Liver (tissue), 9 donors: ENCODE measurements around the gene EXD2. TPM values are rescaled to one million over a fixed set of nuclear protein-coding genes. Genes with fewer than 3 reads are reported as not detected.

Experiments used
- DNase-seq: peaks from one replicate; pipeline ENCODE4 v3.0.0-alpha.2; 2017; ENCODE audit warnings: low spot score
- H3K27ac ChIP-seq, 2 donors: one replicate each; pipeline ENCODE4 v1.7.0; 2013; ENCODE audit warnings: inconsistent platforms in 2 of 2, low read length in 2 of 2, control low read depth in 1 of 2, low read depth in 1 of 2, mild to moderate bottlenecking in 1 of 2
- H3K27me3 ChIP-seq, 4 donors: one replicate each; pipeline versions ENCODE4 v1.6.1 to v1.7.0; 2013; ENCODE audit warnings: low read length in 3 of 4, inconsistent platforms in 1 of 4, mild to moderate bottlenecking in 1 of 4, moderate library complexity in 1 of 4; ENCODE audit not compliant: control insufficient read depth in 4 of 4, insufficient read depth in 4 of 4
- H3K36me3 ChIP-seq, 4 donors: one replicate each; pipeline versions ENCODE4 v1.6.1 to v1.7.0; 2013; ENCODE audit warnings: low read length in 3 of 4, mild to moderate bottlenecking in 3 of 4, low read depth in 1 of 4, moderate library complexity in 1 of 4; ENCODE audit not compliant: control insufficient read depth in 4 of 4, insufficient read depth in 3 of 4
- H3K4me1 ChIP-seq, 4 donors: one replicate each; pipeline versions ENCODE4 v1.6.1 to v1.7.0; 2013; ENCODE audit warnings: low read length in 3 of 4, mild to moderate bottlenecking in 3 of 4, moderate library complexity in 1 of 4; ENCODE audit not compliant: control insufficient read depth in 4 of 4, insufficient read depth in 4 of 4
- H3K4me3 ChIP-seq, 3 donors: one replicate each; pipeline versions ENCODE4 v1.6.1 to v1.7.0; 2013; ENCODE audit warnings: low read length in 3 of 3, control low read depth in 1 of 3, low read depth in 1 of 3, mild to moderate bottlenecking in 1 of 3
- H3K9ac ChIP-seq, 2 donors: one replicate each; pipeline ENCODE4 v1.7.0; 2013; ENCODE audit warnings: low read length in 2 of 2, mild to moderate bottlenecking in 2 of 2, moderate library complexity in 2 of 2, control low read depth in 1 of 2, low read depth in 1 of 2
- H3K9me3 ChIP-seq, 4 donors: one replicate each; pipeline versions ENCODE4 v1.6.1 to v1.7.0; 2013; ENCODE audit warnings: low read length in 3 of 4; ENCODE audit not compliant: control insufficient read depth in 4 of 4
- ATF3 ChIP-seq: IDR thresholded peaks from 2 replicates; pipeline ENCODE4 v1.6.1; 2016; ENCODE audit warnings: antibody characterized with exemption
- CTCF ChIP-seq: fragments of 150-350 bp; IDR thresholded peaks from 2 replicates; pipeline ENCODE4 v1.5.1; 2017; ENCODE audit warnings: improper control_type of control experiment, low read depth, low read length; ENCODE audit not compliant: missing input control
- EGR1 ChIP-seq, 2 donors: IDR thresholded peaks; 2 replicates each; pipeline ENCODE4 v1.6.1; 2016 to 2018; ENCODE audit warnings: antibody characterized with exemption in 2 of 2, low read depth in 2 of 2
- FOXA1 ChIP-seq: IDR thresholded peaks from 2 replicates; pipeline ENCODE4 v1.6.1; 2016; ENCODE audit warnings: antibody characterized with exemption
- HNF4A ChIP-seq, 2 donors: conservative IDR thresholded peaks; 2 replicates each; pipeline ENCODE4 v1.6.1; 2016; ENCODE audit warnings: antibody characterized with exemption in 2 of 2, mild to moderate bottlenecking in 2 of 2
- HNF4G ChIP-seq: IDR thresholded peaks from 2 replicates; pipeline ENCODE4 v1.6.1; 2016; ENCODE audit warnings: antibody characterized with exemption
- JUND ChIP-seq, 2 donors: IDR thresholded peaks; 2 replicates each; pipeline ENCODE4 v1.6.1; 2016; ENCODE audit warnings: antibody characterized with exemption in 2 of 2
- MAX ChIP-seq: IDR thresholded peaks from 2 replicates; pipeline ENCODE4 v1.6.1; 2016; ENCODE audit warnings: antibody characterized with exemption
- NR2F2 ChIP-seq: IDR thresholded peaks from 2 replicates; pipeline ENCODE4 v1.6.1; 2016; ENCODE audit warnings: antibody characterized with exemption
- RAD21 ChIP-seq, 2 donors: IDR thresholded peaks; 2 replicates each; pipeline ENCODE4 v1.6.1; 2016; ENCODE audit warnings: antibody characterized with exemption in 2 of 2, mild to moderate bottlenecking in 2 of 2
- REST ChIP-seq: IDR thresholded peaks from 2 replicates; pipeline ENCODE4 v1.6.1; 2016; ENCODE audit warnings: antibody characterized with exemption, mild to moderate bottlenecking
- RXRA ChIP-seq, 2 donors: IDR thresholded peaks; 2 replicates each; pipeline ENCODE4 v1.6.1; 2017 to 2018; ENCODE audit warnings: antibody characterized with exemption in 2 of 2, mild to moderate bottlenecking in 1 of 2
- SP1 ChIP-seq: IDR thresholded peaks from 2 replicates; pipeline ENCODE4 v1.6.1; 2018; ENCODE audit warnings: antibody characterized with exemption, mild to moderate bottlenecking
- TAF1 ChIP-seq: conservative IDR thresholded peaks from 2 replicates; pipeline ENCODE4 v1.6.1; 2016; ENCODE audit warnings: antibody characterized with exemption, mild to moderate bottlenecking
- YY1 ChIP-seq: IDR thresholded peaks from 2 replicates; pipeline ENCODE4 v1.6.1; 2016; ENCODE audit warnings: antibody characterized with exemption, mild to moderate bottlenecking
- ZBTB33 ChIP-seq: IDR thresholded peaks from 2 replicates; pipeline ENCODE4 v1.6.1; 2016; ENCODE audit warnings: antibody characterized with exemption
- WGBS: extraction: QIAGEN DNeasy Blood & Tissue Kit; methylation state at CpG from one replicate; pipeline ENCODE4 v1.1.7; 2013; 5-methylcytosine and 5-hydroxymethylcytosine counted together
- polyA plus RNA-seq, 2 donors: library from polyadenylated mRNA; stranded (reverse) in 1 of 2; unstranded in 1 of 2; fragments of 200-250 nt in 1 of 2; fragments of >200 nt in 1 of 2; fragmentation: Nextera tagmentation in 1 of 2; extraction: Ambion mirVana in 1 of 2; gene quantifications; one replicate each; pipeline versions ENCODE4 v1.2.1 to v1.2.3, GENCODE V29; 2013 to 2015
- total RNA-seq, 2 donors: library from RNA; depleted of rRNA; stranded (reverse); fragments of >200 nt; gene quantifications; one replicate each; pipeline ENCODE4 v1.2.3, GENCODE V29; 2014
- donor health status: healthy.
- donor health status: healthy.
- donor health status: healthy.
- donor health status: healthy.
- donor health status: healthy.

Gene EXD2
- total and polyA plus RNA-seq, 4 donors = 4.7 to 8.8 (median 5.0) TPM

- TF ChIP-seq ATF3 = no peak
- no peak for TF ChIP-seq EGR1 (IDR thresholded peaks at IDR 0.05; ENCODE audit: low read depth in 2 of 2)
- no peak for TF ChIP-seq FOXA1
- TF ChIP-seq RXRA (IDR thresholded peaks at IDR 0.05) = peak; percentile 56 to 64
- no peak for TF ChIP-seq HNF4A (conservative IDR thresholded peaks at IDR 0.05)
Observed at GRCh38 chr14:69288011-69288771, 96.9 kb downstream of the EXD2 start (continued).

GRCh38 chr14:69288956-69289705, 97.8 kb downstream of the EXD2 start:
- no peaks in the 10 kb centered on the region for H3K27me3 ChIP-seq
- no peak overlapping the region for H3K27ac ChIP-seq
- H3K9ac ChIP-seq = no peak overlapping the region
- H3K4me3 ChIP-seq = no peak overlapping the region
- no peaks in the 10 kb centered on the region for H3K36me3 ChIP-seq
- TF ChIP-seq JUND (IDR thresholded peaks at IDR 0.05) = no peak
- no peak for TF ChIP-seq NR2F2
- TF ChIP-seq YY1 = no peak
- no peak for TF ChIP-seq ZBTB33
- TF ChIP-seq EGR1 (IDR thresholded peaks at IDR 0.05; ENCODE audit: low read depth in 2 of 2) = no peak
- TF ChIP-seq REST = no peak
- TF ChIP-seq TAF1 = no peak
- TF ChIP-seq RAD21 (IDR thresholded peaks at IDR 0.05) = no peak
- no peak for TF ChIP-seq MAX
- no peak for TF ChIP-seq SP1
- TF ChIP-seq CTCF = no peak
- no peak for TF ChIP-seq RXRA (IDR thresholded peaks at IDR 0.05)
- no peak for TF ChIP-seq HNF4G
- no peak for DNase-seq
- no peaks in the 10 kb centered on the region for H3K9me3 ChIP-seq
- H3K4me1 ChIP-seq = peaks cover 0 to 13% (median 2%) of the 10 kb centered on the region in 4 donors
- 94% methylated on average over 9 of the region's 9 CpGs for WGBS
